Right lobe of liver (tissue), 6 donors: ENCODE measurements around the gene ATF4. TPM values are rescaled to one million over a fixed set of nuclear protein-coding genes. Genes with fewer than 3 reads are reported as not detected.

Experiments
- ATAC-seq, 4 donors: fragments of 200-7000 bp; cut with Tn5 transposase; one replicate each; pipeline ENCODE4 v1.9.1; 2020; ENCODE audit warnings: mild to moderate bottlenecking in 4 of 4, moderate library complexity in 4 of 4
- DNase-seq, 3 donors: peaks; one replicate each; pipeline ENCODE4 v3.0.0-alpha.2; 2020
- H3K27ac ChIP-seq, 3 donors: fragments of 200-600 bp; one replicate each; pipeline ENCODE4 v1.8.0; 2022
- H3K27me3 ChIP-seq, 2 donors: fragments of 200-600 bp; one replicate each; pipeline ENCODE4 v1.8.0; 2022
- H3K36me3 ChIP-seq, 4 donors: fragments of 200-600 bp; sonication (generic) in 1 of 4; one replicate each; pipeline versions ENCODE4 v1.5.1 to v1.8.0; 2017 to 2022; ENCODE audit warnings: control low read depth in 1 of 4
- H3K4me1 ChIP-seq, 4 donors: fragments of 200-600 bp; sonication (generic) in 1 of 4; one replicate each; pipeline versions ENCODE4 v1.5.1 to v1.8.0; 2017 to 2022; ENCODE audit warnings: control low read depth in 1 of 4
- H3K4me3 ChIP-seq, 3 donors: fragments of 200-600 bp; one replicate each; pipeline ENCODE4 v1.8.0; 2022
- H3K9me3 ChIP-seq, 4 donors: fragments of 200-600 bp; sonication (generic) in 1 of 4; one replicate each; pipeline versions ENCODE4 v1.5.1 to v1.8.0; 2017 to 2022; ENCODE audit warnings: control low read depth in 1 of 4
- CTCF ChIP-seq, 4 donors: fragments of 200-600 bp in 3 of 4; fragments of 450-650 bp in 1 of 4; IDR thresholded peaks; one replicate each; pipeline versions ENCODE4 v1.5.1 to v1.8.0; 2016 to 2022; ENCODE audit warnings: antibody characterized with exemption in 4 of 4, mild to moderate bottlenecking in 2 of 4
- POLR2A ChIP-seq: fragments of 450-650 bp; IDR thresholded peaks from one replicate; pipeline ENCODE4 v1.6.1; 2017; ENCODE audit warnings: antibody characterized with exemption, mild to moderate bottlenecking
- WGBS: methylation state at CpG from one replicate; pipeline ENCODE4 v1.1.6; 2018; ENCODE audit warnings: low coverage, low lambda C conversion rate; ENCODE audit not compliant: insufficient coverage; ENCODE audit errors: missing lambda C conversion rate; 5-methylcytosine and 5-hydroxymethylcytosine counted together
- intact Hi-C, 2 donors: fragments of 100-400 bp; cut with DNase I; formaldehyde crosslinking; loops; one replicate each; pipeline versions ENCODE4 v1.11.2 to v1.14.1; 2022
- total RNA-seq, 6 experiments: library from RNA; depleted of rRNA in 2 of 6; stranded (reverse); fragments of >200 nt in 2 of 6; fragmentation: NEBNext Ultra II Directional in 3 of 6; extraction: Animal tissue kit (Norgen Biotek cat#: 25700) in 3 of 6; gene quantifications; one replicate each; pipeline versions ENCODE4 v1.1.0 to v1.2.4, GENCODE V29; 2016 to 2023
- donor health status: DM: no; HTN: yes; CAD: no.
- donor health status: DM: no; HTN: no; CAD: no.
- donor health status: DM: no; HTN: no; CAD: no.
- donor health status: DM: no; HTN: yes; CAD: no.
- donor health status: DM: no; HTN: yes; CAD: no.

ATF4 gene
- total RNA-seq, 6 experiments from 2014 or later: 114 to 187 (median 157) TPM

GRCh38 chr22:39527481-39527961, 7.2 kb downstream of the ATF4 start:
- H3K27ac ChIP-seq: peak overlapping the region in 1 of 3 donors; percentile 39
- DNase-seq (peak in 2 of 3 donors; percentile 62 to 67), ATAC-seq (peak; percentile 13 to 38 (median 27))
- WGBS: 27% methylated on average over 3 of the region's 6 CpGs
- no peak overlapping the region for H3K4me3 ChIP-seq
- intact Hi-C loops: loop anchor here in 1 of 2 donors (5.0 kb wide), 1 partner anchor 35 kb away; no protein-coding TSS in a partner anchor
- no peaks in the 10 kb centered on the region for H3K9me3 ChIP-seq
- H3K36me3 ChIP-seq: peaks cover 3 to 40% (median 14%) of the 10 kb centered on the region in 4 donors
- H3K4me1 ChIP-seq: peaks cover 0 to 61% (median 24%) of the 10 kb centered on the region in 4 donors
- TF ChIP-seq CTCF (IDR thresholded peaks at IDR 0.05): no peak
- no peak for TF ChIP-seq POLR2A
- no peaks in the 10 kb centered on the region for H3K27me3 ChIP-seq

- Histone ChIP-seq H3K4me1 (peaks cover 0 to 55% (median 21%) of the 10 kb centered on the region in 4 donors), H3K9me3 (no peaks in the 10 kb centered on the region), H3K36me3 (peaks cover 0 to 34% (median 9%) of the 10 kb centered on the region in 4 donors), H3K27ac (peak overlapping the region in 1 of 3 donors; percentile 39), H3K4me3 (no peak overlapping the region), H3K27me3 (no peaks in the 10 kb centered on the region)
- TF ChIP-seq POLR2A (no peak), CTCF (IDR thresholded peaks at IDR 0.05) (no peak)
- intact Hi-C loops: loop anchor here in 1 of 2 donors (5.0 kb wide), 1 partner anchor 36 kb away; no protein-coding TSS in a partner anchor
- ATAC-seq (no peak), DNase-seq (peak in 1 of 3 donors; percentile 32)
- 77% methylated on average over 8 of the region's 12 CpGs for WGBS
Observed at GRCh38 chr22:39528080-39528661, 7.8 kb downstream of the ATF4 start.

GRCh38 chr22:39528681-39529486, 8.5 kb downstream of the ATF4 start:
- peak; percentile 88 to 92 (median 90) for DNase-seq
- H3K9me3 ChIP-seq: no peaks in the 10 kb centered on the region
- intact Hi-C loops: loop anchor here in 1 of 2 donors (5.0 kb wide), 1 partner anchor 37 kb away; no protein-coding TSS in a partner anchor
- 75% methylated on average over 9 of the region's 32 CpGs for WGBS
- no peaks in the 10 kb centered on the region for H3K27me3 ChIP-seq
- TF ChIP-seq POLR2A (no peak), CTCF (IDR thresholded peaks at IDR 0.05) (peak; percentile 95 to 99 (median 96))
- peaks cover 0 to 55% (median 21%) of the 10 kb centered on the region in 4 donors for H3K4me1 ChIP-seq
- peaks cover 0 to 27% (median 6%) of the 10 kb centered on the region in 4 donors for H3K36me3 ChIP-seq
- peak; percentile 60 to 69 (median 66) for ATAC-seq
- no peak overlapping the region for H3K4me3 ChIP-seq
- no peak overlapping the region for H3K27ac ChIP-seq

GRCh38 chr22:39529487-39529851, 9.1 kb downstream of the ATF4 start:
- no peak overlapping the region for H3K4me3 ChIP-seq
- TF ChIP-seq POLR2A (no peak), CTCF (IDR thresholded peaks at IDR 0.05) (peak in 1 of 4 donors; percentile 25)

More at GRCh38 chr22:39529487-39529851, 9.1 kb downstream of the ATF4 start:
- peaks cover 0 to 55% (median 21%) of the 10 kb centered on the region in 4 donors for H3K4me1 ChIP-seq
- 0% methylated on average over 1 of the region's 17 CpGs for WGBS
- H3K36me3 ChIP-seq: peaks cover 0 to 21% (median 3%) of the 10 kb centered on the region in 4 donors
- H3K9me3 ChIP-seq: no peaks in the 10 kb centered on the region
- H3K27me3 ChIP-seq: no peaks in the 10 kb centered on the region
- intact Hi-C loops: loop anchor here in 1 of 2 donors (5.0 kb wide), 1 partner anchor 37 kb away; no protein-coding TSS in a partner anchor
- peak in 1 of 3 donors; percentile 53 for DNase-seq
- no peak for ATAC-seq
- no peak overlapping the region for H3K27ac ChIP-seq
